ENCODE measurements around the gene GSTA1.
"Not testable (repeated sequence)": the region's sequence is repeated elsewhere in the genome, so short reads cannot be mapped to it uniquely, and the experiment has no call there.

The GSTA1 gene

DNA sequence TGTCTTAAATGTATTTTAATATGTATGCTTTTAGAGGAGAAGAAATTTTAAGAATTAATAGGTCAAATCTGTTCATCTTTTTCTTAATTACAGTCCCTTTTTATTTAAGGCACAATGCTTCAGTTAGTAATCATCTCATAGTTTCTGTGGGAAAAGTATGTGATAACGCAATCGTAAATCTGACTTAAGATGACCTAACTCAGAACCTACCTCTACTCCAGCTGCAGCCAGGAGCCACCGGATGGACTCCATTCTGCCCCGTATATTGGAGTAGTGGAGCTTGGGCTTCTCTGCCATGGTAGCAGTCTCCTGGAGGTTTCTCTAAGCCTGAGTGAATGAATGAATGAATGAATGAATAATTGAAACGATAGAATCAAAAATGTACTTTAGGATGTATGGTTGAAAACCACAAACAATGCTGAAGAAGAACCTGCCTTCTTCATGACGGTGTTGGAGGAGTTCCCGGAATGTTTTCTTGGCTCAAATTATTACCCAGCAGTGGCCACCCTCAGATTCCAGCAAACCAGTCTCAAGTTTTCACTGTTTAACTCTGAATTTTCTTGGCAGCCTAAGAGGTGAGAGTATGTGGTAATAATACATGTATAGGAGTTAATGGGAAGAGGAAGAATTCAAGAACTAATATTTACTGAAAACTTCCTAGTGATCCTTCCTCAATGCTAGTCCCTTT lies 45.8 kb downstream of the GSTA1 start:
- DNase-seq (ENCODE audit: low spot score): not testable (repeated sequence)

DNA sequence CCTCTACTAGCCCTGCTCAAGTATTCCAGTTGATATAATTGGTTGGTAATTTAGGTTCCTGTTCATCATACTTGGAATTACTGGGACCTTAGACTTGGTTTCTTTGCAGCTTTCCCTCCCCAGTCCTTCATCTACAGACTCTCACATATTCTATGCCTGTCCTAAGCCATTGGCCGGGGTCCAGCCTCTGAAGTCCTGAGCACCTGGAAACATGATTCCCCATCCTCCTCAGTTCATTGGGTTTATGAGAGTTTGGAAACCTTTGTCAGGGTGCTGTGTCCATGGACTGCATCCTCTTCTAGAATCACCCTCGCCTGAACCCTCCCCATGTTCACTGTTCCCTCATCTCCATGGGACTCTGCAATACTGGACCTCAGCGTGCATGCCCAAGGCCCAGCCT lies 49.2 kb downstream of the GSTA1 start:
- DNase-seq (ENCODE audit: low spot score): no peak

DNA sequence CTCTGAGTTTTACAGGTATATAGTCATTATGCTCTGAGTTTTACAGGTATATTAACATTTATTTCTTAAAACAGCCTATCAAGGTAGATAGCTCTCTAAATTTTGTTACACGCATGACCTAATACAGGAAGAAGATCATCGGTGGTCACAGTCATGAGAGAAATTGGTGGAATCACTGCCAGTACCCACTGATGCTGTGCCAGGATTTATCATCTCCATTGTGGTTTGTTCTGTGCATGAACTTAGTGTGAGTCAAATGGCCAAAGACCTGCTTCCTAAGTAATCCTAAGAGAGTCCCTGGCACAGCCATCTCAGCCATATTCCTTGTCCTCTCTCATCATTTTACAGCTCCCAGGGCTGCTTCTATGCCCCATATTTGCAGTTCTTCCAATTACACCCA lies 50.5 kb downstream of the GSTA1 start:
- DNase-seq (ENCODE audit: low spot score): not testable (repeated sequence)

GRCh38 chr6:52752310-52752709 lies 51.3 kb downstream of the GSTA1 start:
- no peak for DNase-seq (ENCODE audit: low spot score)

DNA sequence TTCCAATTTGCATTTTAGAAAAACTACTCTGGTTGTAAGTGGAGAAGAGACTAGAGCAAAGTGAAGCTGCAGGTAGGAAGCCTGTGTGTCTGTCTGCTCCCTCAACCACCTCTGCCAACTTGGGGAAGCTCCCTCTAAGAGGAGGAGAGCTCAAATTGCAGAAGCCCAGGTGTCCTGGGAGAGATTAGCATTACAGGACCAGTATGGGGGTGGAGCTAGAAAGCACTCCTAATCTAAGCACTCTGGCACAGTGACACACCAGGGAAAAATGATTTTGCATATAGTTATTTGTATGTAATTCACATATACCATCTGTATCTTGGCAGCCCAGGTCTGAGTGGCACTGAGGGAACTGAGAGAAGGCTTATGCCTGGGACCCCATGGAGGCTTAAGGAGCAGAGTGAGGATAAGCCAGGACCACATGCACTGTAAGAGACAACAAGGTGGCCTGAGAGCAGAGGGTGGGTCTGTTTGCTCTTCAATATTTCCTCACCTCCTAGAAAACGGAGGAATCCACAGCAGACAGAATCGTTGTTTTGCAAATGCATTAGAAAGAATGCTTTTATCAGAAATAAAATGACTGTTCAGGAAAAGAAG lies 54.0 kb downstream of the GSTA1 start:
- no peak for DNase-seq (ENCODE audit: low spot score)

DNA sequence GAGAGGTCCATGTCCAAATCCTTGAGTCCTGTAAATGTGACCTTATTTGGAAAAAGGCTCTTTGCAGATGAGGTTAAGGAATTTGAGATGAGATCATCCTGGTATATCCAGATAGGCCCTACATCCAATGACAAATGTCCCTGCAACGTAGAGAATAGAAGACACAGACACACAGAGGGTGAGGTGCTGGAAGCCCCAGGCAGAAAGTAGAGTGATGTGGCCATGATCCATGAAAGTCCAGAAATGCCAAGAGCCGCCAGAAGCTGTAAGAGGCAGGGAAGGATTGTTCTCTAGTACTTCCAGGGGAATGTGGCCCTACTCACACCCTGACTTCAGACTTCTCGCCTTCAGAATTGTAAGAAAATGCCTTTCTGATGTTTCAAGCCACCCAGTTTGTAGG lies 56.3 kb downstream of the GSTA1 start:
- DNase-seq (ENCODE audit: low spot score): not testable (repeated sequence)

DNA sequence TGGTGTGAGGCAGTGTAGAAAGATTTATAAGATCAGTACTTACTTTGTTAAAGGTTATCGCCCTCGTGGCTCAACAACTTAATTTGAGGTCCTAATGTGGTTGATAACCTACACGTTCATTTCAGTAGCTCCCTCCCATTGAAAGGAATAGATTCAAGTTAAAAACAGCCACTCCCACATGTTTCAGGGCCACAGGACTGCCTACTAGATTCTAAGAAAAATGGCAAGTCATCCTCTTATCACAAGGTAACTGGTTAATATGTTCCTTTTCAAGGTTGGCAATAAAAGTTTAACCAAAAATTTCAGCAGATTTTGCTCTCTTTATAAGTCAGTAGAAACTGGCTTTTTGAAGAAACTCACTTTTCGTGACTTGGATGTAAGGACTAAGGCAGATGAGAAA lies 57.4 kb downstream of the GSTA1 start:
- DNase-seq (ENCODE audit: low spot score): no peak

DNA sequence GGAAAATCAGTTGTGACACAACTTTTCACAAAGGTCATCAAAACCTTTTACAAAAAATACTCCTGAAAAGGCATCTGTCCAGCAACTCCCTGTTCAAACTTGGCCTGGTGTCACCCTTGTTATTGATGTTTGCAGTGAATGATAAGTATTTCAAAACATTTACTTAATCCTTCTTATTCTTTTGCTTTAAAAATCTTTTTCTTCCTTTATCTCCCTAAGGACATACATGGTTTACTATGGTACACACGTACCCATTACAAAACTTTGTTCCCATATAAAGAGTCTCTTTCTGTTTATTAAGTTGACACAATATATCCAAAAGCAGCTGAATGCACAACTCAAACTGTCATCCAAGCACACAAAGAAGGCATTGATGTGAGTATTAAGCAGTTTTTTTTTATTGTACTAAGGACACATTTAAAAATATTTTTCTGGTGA lies 57.8 kb downstream of the GSTA1 start:
- DNase-seq (ENCODE audit: low spot score): no peak

DNA sequence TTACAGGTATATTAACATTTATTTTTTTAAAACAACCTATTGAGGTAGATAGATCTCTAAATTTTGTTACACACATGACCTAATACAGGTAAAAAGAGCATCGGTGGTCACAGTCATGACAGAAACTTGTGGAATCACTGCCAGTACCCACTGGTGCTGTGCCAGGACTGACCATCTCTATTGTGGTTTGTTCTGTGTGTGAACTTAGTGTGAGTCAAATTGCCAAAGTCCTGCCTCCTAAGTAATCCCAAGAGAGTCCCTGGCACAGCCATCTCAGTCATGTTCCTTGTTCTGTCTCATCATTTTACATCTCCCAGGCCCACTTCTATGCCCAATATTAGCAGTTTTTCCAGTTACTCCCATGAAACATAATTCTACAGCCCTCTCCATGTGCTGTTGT lies 61.7 kb downstream of the GSTA1 start:
- DNase-seq (ENCODE audit: low spot score): no peak

Data from hematopoietic multipotent progenitor cell treated with erythropoietin and hydrocortisone succinate and interleukin-3 and kit ligand, for 17 days (in vitro differentiated cells).